CMK (cell line): Measurements from ENCODE around the gene EPAS1.
A peak's percentile ranks its signal among the peaks of the same experiment; 100 is the strongest.

Experiments used
- DNase-seq: peaks from one replicate; pipeline ENCODE4 v3.0.0-alpha.2; 2010; ENCODE audit warnings: low read depth

EPAS1 gene

DNA sequence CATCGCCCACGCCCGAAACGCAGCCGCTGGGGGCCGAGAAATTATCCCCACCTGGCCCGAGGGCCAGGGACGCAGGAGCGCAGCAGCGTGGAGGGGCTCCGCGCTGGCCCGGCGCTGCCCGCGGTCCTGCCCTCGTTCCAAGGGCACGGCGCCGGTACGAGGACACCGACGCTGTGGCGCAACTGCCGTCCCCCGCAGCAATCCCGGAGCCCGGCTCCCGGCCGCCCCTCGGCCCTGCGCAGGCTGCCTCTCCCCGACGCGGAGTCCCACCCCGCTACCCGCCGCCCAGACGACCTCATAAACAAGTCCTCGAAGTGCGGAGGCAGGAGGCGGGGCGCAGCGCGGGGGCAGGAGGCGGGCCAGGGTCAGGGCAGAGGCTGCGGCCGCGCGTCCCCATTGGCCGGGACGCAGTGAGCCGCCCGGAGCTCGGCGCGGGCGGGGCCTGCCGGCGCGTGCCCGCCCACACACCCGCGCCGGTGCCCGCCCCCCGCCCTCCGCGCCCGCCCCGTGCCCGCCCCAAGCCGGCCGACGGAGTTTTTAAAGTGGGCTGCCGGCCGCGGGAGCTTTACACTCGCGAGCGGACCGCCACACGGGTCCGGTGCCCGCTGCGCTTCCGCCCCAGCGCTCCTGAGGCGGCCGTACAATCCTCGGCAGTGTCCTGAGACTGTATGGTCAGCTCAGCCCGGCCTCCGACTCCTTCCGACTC, at the start of gene EPAS1:
Gene EPAS1, plus strand, starts transcription at position 568 of the 706 bp plus-strand sequence. CDS start 505 bp downstream, outside the sequence.
- DNase-seq = no peak

DNA sequence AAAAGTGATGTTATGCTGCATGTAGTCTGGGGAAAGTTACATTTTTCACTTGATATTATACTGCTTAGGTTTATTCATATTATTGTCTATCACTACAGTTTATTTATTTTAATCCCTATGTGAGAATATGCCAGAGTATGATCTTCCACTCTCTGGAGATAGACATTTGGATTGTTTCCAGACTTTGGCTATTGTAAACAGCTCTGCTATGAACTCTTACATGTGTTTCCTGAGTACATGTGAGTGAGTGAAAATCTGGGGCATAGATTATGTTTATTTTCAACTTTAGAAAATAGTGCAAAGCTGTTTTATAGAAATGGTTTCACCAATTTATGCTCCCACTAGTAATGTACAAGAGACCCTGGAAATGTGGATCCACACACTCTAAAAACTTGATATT, 49.0 kb upstream of the EPAS1 start:
- no peak for DNase-seq

DNA sequence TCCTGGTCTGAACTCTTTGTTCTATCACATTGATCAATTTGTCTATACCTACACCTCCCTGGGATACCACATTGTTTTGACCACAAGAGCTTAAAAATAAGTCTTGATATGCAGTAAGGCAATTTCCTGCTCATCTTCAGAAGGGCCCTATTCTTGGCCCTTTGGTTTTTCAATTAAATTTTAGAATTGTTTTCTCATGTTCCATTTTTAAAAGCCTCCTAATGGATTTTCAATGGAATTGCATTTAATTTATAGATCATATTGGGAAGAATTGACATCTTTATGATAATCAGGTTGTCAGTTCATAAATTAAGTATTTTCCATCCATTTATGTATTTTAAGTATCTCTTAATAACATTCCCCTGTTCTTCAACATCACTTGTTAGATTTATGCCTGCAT, 47.6 kb upstream of the EPAS1 start:
- no peak for DNase-seq

DNA sequence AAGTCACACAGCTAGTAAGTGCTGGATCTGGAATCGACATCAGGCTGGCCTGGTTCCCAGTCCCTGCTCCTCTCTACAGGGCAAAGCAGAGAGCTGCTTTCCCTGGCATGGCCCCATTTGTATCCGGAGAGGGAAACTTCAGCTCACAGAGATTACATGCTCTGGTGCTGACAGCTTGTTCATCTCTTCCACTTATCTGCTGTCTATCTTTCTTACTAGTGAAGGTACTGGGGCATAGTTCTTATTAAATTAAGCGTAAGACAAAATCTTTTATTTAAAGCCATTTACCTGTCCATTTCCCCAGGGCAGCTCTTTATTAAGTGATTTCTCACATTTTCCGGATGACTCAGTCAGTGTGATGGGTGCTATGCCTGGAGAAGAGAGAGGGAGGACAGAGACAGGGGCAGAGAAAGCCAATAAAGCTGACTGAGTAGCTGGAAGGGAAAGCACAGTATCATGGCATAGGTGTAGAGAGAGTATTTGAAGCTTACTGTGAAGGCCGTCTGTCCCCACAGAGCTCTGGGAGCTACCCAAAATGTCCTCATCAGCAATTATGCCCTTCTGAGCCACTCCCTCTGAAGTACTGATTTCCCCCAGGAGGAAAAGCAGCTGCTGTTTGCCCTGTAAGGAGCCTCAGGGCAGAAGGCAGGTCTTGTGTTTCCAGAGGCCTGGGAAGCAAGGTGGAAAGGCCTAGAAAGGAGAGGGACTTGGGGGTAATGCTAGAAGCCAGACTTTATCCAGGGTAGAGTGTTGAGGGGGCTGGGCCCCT, 44.1 kb upstream of the EPAS1 start:
- no peak for DNase-seq

DNA sequence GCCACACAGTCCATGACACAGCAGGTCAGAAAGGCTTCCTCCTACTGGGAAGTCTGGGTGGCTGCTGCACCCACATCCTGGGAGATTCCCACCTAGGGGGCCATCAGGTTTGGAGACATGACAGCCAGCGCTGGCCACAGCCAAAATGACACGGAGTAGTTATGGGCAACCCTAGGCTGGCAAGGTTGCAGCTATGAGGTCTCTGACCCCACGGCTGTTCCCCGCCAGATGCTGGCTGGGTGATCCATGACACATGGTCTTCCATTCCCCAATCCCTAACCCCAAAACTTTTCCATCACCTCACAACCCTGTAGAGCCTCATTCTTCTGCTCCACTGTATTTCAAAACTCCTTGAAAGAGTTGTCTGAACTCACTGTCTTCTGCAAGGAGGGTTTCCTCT, 42.7 kb upstream of the EPAS1 start:
- DNase-seq = no peak

DNA sequence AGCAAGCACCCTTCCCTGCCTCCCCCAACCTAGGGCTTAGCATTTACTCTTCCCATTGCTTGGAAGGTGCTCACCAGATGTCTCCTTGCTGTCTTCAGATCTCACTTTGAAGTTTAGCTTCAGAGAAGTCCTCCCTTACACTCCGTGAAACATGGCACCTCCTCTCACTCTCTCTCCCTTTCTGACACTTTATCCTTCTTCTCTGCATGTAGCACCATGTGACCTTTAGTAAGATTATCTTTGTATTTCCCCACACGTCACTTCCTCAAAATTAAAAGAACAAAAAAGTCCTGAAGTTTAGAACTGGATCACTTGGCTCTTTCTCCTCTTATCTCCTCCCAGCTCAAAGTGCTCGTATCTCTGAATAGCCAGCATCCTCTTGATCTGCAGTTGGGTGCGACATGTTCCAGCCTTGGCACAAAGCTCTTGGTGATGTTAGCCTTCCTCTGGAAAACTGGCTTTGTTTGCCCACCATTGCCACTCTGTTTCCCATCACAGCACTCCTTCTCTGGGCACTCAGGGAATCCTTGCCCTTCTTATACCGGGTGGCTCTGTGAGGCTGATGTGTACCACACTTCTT, 40.6 kb upstream of the EPAS1 start:
- no peak for DNase-seq

DNA sequence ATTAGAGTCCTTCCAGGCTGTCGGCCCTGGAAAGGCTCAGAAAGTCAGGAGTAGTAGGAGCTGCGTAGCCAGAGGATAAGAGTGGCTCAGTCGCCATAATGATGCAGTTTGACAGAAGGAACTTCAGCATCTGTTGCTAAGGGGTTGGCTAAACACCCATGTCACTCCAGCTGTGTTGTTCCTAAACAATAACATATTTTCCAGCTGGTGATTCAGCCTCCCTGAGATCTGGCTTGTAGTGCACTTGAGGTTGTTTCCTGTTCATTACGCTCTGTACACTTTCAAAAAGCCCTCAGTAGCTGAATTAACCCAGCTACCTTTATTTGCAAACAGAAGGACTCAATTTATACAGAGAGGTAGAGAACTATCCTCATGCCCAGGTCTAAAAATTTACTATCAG, 39.7 kb upstream of the EPAS1 start:
- no peak for DNase-seq

DNA sequence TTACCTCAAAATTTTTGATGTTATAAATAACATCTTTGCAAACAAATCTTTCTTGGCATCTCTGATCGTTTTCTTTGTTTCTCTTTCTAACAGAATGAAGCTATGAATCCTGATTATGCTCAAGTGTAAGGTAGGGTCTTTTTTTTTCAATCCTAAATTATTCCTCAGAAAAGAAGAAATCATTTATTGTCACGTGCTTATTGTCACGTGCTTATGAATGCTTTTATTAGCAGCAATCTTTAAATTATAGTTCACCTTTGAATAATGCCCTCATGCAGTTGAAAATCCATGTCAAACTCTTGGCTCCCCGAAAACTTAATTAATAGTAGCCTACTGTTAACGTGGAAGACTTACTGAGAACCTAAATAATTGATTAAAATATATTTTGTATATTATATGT, 39.2 kb upstream of the EPAS1 start:
- DNase-seq = no peak

DNA sequence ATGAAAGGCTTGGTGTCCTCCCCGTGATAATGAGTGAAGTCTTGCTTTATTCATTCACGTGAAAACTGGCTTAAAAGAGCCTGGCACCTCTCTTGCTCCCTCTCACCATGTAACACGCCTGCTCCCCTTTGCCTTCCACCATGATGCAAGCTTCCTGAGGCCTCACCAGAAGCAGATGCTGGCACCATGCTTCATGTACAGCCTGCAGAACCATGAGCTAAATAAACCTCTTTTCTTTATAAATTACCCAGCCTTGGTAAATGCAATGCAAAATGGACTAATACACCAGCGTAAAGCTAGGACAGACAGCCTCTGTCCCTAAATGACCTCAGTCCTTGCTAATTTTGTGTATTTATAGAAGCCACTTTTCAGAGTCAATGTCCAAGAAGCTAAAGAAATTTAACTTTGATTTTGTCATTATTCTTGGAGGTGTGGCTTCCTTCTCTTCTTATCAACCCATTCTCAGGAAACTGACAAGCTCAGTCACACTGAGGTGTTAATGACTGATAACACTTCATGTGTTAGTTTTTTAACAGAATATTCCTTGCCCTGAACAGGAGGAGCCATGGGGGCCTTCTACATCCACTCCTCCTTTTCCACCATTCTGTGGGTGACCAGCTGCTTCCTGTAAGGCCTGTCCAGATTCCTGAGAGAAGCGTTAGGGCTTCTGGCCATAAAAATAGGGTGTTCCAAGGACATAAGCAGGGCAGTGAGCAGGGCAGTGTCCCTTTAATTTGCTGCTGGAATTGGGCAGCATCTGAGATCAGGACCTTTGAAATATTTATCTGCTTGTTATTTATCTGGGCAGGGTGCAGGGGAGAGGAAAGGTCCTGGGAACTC, 38.0 kb upstream of the EPAS1 start:
- DNase-seq = peak; percentile 89

DNA sequence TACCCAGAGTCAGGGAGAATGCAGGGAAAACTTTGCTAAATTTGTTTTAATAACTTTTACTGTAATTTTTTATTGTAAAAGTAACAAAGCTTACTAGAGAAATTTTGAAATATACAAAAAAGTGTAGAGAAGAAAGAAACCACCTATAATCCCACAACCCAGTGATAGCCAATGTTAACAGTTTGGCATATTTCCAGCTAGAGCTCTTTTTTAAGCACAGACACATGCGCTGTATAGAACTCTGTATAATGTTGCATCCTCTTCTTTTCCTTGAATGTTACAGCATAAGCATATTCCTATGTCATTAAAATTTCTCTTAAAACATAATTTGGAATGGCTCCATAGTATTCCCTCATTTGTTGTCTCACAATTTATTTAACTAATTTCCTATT, 37.4 kb upstream of the EPAS1 start:
- DNase-seq = no peak

DNA sequence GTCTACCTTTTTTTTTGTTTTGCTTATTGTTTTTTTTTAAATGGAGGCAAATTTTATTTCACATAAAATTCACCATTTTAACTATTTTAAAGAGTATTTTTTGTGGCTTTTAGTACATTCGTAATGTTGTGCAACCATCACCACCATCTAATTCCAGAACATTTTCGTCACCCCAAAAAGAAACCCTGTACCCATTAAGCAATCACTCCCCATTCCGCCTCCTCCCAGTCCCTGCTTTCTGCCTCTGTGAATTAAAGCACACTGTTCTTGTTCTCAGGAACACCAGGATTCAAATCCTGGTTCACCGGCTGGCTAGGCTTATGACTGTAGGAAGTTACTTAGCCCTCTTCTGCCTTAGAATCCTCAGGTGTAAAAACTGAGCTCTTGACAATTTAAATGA, 36.9 kb upstream of the EPAS1 start:
- no peak for DNase-seq

DNA sequence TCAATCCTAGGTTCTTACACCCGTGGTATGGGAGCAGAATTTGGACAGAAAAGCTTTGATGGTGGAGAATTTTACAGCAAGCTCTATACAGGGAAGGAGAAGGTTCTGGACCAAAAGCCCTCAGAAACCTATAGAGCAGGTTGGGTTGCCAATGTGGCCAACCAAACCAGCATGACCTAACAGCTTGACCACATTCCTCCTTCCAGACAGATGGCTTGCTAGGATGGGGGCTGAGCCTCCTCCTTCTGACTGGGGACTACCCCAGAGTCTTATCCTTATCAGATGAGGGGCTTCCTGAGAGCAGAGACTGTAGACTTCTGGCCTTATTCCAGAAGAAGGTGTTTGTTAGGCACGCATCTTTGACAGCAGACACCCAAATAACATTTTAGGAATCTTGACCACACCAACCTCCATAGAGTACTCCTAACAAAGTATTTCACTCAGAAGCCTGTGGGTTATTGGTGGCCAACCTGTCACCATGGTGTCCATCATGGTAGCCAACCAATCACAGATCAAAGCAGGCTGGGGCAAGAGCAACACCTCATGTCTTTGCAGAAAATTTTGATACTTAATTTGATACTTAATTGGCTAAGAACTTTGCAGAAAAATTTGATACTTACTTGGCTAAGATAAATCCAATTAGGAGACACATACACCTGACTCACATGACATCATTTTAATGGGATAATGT, 34.8 kb upstream of the EPAS1 start:
- peak; percentile 64 for DNase-seq

DNA sequence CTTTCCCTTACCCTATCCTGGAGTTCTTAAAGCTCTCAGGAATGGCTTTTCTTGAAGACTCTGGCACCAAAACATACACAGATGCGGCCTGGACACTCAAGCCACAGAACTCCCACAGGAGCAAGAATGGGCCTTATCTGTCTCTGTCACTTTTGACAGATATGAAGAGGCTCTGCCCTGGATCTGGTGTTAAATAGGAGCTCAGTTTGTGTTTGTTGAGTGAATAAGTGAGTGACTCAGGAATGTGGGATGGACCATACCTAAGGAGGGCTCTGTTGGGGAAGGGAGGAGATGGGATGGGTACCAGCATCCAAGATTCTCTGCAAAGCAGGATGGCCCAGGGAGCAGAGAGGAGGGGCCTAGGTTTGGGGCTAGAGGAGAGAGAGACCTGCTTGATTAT, 33.9 kb upstream of the EPAS1 start:
- no peak for DNase-seq

DNA sequence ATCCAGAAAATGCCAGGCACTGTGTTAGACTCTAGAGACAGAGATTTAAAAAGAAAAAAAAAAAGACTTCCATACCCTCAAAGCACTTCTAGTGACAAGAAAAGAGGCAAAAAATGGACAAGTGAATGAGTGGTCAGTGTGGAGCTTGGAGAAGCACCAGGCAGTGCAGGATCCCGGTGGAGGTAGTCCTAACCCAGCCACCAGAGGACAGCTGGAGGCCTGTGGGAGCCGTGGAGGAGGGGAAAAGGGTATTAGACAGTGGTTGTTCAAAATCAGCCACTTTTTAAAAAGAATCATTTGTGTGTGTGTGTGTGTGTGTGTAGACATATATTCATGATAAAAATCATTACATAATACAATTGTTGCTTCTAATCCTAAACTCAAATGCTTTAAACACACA, 32.8 kb upstream of the EPAS1 start:
- no peak for DNase-seq

DNA sequence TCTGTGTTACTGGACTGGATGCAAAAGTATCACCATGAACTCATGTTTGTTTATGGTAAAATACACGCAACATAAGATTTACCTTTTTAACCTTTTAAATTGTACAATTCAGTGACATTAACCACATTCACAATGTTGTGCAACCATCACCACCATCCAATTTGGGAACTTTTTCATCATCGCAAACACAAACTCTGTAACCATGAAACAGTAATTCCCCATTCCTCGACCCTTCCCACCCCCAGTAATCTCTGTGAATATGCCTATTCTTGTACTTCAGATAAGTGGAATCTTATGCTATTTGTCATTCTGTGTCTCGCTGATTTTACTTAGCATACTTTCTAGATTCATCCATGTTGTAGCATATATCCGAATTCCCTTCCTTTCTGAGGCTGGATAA, 31.1 kb upstream of the EPAS1 start:
- DNase-seq = no peak

DNA sequence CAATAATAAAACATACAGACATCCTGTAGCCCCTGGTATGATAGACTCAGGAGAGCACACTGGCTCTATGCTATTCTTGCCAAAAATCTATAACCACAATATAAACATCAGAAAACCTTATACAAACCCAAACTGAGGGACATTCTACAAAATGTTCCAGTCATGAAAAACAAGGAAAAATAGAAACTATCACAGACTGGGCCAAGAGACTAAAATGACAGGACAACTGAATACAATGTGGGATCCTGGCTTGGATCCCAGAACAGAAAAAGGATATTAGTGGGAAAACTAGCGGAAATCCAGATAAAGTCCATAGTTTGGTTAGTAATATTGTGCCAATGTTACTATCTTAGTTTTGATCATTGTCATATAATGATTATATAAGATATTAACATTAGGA, 29.6 kb upstream of the EPAS1 start:
- DNase-seq = no peak

DNA sequence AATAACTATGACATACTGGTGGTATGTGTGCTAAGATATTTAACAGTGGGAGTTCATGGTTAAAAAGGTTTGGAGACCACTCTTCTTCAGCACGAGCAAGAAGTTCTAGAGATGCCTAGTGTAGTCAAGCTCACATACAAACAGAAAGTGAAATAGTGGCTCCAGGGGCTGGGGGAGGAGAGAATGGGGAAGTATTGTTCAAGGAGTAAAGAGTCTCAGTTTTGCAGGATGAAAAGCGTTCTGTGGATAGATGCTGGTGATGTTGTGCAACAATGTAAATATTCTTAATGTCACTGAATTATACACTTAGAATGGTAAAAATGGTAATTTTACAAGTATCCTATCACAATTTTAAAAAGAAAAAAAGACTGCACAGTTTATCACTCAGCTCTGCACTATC, 29.0 kb upstream of the EPAS1 start:
- no peak for DNase-seq

DNA sequence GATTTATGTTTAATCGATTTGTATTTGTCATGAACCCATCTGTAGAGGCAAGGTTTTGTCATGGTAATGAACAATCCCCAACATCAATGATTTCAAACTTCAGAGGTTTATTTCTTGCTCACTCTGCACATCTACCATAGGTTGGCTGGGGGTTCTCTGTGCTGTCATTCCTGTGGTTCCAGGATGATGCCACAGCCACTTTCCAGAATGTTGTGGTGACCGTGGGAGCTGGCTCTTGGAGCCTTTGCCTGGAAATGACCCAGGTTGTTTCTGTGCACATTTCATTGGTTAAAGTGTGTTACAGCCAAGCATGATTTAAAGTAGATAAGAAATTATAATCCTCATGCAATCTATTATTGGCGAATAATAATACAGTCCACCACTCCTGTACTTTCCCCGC, 28.2 kb upstream of the EPAS1 start:
- DNase-seq = no peak

DNA sequence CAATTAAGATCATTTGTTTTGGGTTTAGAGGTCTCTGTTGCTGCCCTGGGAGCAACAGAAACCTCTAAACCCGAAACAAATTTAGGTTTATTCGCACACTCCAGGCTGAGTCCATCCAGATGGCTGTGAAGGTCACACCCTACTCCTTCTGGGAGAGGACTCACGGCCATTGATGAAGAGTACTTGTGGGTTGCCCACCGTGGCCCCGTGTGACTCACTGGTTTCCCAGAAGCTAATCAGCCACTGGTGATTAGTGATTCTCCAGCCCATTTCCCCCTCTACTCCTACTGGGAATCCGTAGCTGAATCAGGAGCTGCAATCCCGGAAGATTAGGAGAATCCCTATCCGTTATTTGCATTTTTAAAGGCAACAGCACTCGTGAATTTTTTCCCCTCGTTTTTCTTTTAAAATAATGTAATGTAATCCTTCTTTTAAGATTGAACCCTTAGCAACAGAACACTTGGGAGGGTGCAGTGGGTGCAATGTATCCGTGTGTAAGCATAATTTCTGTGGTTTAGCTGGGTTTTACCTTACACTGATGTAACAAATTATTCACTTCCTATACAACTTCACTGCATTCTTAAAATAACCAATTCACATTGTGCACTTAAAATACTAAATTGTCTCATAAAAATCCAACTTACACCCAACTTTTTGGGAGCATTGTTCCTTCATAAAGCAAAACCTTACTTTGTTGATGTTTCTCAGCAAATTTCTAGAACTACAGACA, 27.5 kb upstream of the EPAS1 start:
- DNase-seq = no peak

DNA sequence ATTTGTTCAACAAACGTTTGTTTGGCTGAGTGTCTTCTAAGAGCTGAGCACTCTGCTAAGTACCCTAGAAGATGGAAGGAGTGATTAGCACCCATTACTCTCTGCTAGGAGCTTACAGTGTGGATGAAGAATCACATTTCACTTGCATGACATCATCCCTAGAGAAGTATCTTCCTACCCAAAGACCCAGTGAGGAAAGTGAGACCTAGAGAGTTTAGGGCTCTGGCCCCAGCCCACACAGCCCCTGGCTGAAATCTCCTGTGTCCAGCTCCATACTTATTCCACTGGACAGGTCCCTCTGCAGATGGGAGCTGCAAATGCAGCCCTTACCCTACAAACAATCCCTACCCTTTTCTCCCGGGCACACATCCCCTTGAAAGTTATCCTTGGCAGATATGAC, 26.8 kb upstream of the EPAS1 start:
- no peak for DNase-seq

DNA sequence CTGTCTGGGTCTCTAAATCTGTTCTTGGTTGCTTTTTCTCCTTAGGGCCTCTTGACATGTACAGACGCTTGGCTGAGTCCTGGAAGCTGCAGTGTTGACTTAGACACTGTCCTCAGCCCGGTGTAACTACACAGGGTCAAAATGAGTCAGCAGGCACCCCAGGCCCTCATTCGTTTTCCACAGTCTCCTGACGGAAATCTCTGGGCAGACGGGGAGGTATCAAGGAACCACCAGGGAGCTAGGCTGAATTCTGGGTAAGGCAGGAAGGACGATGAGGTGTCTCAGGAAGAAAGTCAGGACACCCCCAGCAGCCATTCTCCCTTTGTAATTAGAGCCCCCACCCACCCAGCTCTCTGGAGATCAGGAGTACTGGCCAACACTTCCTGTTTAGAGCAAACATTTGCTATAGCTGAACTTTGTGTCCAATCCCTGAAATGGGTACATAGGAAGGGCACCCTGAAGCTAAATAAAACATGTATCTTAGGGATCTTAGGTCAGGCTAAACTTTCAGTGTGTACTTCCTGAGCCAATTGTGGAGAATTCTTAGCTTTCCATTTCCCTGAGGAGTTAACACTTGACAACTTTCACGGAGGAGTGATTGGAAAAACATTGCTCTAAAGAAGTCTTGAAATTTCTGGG, 23.9 kb upstream of the EPAS1 start:
- no peak for DNase-seq
